ENCODE results near the gene KDM3A. TPM values are rescaled to one million over a fixed set of nuclear protein-coding genes. Genes with fewer than 3 reads are reported as not detected.

Gene KDM3A
- total RNA-seq, 1 experiment from 2014 or later = 34.2 TPM

DNA sequence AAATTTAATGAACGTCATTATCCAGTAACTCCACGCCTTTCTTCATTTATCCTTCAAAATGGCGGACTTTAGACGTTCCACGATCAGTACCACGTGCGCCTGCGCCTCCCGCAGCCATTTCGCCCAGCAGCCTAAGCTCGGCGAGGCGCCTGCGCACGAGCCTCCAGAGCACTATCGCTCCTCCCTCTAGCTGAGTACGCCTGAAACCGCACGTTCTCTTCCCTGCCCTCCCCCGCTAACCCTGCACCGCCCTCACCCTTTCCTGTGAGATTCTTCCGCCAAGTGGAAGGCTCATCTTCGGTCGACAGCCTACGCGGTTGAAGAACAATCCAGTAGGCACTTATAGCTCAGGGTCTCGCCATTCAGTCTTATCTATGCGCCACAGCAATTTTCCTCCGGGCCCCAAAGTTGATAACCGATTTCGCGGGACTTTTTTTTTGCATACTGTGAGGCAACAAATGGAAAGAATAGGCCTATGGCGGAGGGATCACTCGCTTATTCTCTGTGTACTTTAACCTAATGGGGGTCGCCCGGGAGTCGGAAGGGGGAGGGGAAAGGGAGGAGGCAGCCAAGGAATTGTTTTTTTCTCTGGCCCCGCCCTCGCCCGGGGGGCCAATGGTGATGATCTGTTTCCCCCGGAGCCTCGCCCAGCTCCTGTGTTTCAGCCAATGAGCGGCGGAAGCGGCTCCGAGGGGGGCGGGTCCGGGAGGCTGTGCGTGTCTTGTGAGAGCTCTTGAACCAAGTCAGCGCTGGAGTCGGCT lies at the start of gene KDM3A (continued):
- TF ChIP-seq, protein P1, sequence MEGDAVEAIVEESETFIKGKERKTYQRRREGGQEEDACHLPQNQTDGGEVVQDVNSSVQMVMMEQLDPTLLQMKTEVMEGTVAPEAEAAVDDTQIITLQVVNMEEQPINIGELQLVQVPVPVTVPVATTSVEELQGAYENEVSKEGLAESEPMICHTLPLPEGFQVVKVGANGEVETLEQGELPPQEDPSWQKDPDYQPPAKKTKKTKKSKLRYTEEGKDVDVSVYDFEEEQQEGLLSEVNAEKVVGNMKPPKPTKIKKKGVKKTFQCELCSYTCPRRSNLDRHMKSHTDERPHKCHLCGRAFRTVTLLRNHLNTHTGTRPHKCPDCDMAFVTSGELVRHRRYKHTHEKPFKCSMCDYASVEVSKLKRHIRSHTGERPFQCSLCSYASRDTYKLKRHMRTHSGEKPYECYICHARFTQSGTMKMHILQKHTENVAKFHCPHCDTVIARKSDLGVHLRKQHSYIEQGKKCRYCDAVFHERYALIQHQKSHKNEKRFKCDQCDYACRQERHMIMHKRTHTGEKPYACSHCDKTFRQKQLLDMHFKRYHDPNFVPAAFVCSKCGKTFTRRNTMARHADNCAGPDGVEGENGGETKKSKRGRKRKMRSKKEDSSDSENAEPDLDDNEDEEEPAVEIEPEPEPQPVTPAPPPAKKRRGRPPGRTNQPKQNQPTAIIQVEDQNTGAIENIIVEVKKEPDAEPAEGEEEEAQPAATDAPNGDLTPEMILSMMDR (IDR thresholded peaks at IDR 0.05) = no peak
- TF ChIP-seq, protein P2, sequence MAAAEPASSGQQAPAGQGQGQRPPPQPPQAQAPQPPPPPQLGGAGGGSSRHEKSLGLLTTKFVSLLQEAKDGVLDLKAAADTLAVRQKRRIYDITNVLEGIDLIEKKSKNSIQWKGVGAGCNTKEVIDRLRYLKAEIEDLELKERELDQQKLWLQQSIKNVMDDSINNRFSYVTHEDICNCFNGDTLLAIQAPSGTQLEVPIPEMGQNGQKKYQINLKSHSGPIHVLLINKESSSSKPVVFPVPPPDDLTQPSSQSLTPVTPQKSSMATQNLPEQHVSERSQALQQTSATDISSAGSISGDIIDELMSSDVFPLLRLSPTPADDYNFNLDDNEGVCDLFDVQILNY (CRISPR knock-in tag; IDR thresholded peaks at IDR 0.05) = peak; percentile 95
- peak; percentile 94 for TF ChIP-seq FOXJ3 (CRISPR knock-in tag; IDR thresholded peaks at IDR 0.05; ENCODE audit: borderline replicate concordance)
- TF ChIP-seq FOXP1 (CRISPR knock-in tag; IDR thresholded peaks at IDR 0.05; ENCODE audit: borderline replicate concordance) = peak; percentile 99
- peak; percentile 95 for TF ChIP-seq RELA (CRISPR knock-in tag; IDR thresholded peaks at IDR 0.05; ENCODE audit: borderline replicate concordance)
- TF ChIP-seq, protein P3, sequence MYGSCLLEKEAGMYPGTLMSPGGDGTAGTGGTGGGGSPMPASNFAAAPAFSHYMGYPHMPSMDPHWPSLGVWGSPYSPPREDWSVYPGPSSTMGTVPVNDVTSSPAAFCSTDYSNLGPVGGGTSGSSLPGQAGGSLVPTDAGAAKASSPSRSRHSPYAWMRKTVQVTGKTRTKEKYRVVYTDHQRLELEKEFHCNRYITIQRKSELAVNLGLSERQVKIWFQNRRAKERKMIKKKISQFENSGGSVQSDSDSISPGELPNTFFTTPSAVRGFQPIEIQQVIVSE (CRISPR knock-in tag; IDR thresholded peaks at IDR 0.05; ENCODE audit: borderline replicate concordance) = no peak
- peak; percentile 98 for TF ChIP-seq SMAD3 (CRISPR knock-in tag; IDR thresholded peaks at IDR 0.05; ENCODE audit: borderline replicate concordance)
- peak; percentile 96 for TF ChIP-seq ATF1 (CRISPR knock-in tag; IDR thresholded peaks at IDR 0.05)
- peak; percentile 99 for TF ChIP-seq ETV6 (CRISPR knock-in tag; IDR thresholded peaks at IDR 0.05)
- no peak for TF ChIP-seq RORB (CRISPR knock-in tag; IDR thresholded peaks at IDR 0.05)
- TF ChIP-seq, protein P4, sequence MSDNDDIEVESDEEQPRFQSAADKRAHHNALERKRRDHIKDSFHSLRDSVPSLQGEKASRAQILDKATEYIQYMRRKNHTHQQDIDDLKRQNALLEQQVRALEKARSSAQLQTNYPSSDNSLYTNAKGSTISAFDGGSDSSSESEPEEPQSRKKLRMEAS (CRISPR knock-in tag; IDR thresholded peaks at IDR 0.05) = peak; percentile 100
- TF ChIP-seq PRRX2 (CRISPR knock-in tag; IDR thresholded peaks at IDR 0.05) = no peak
- TF ChIP-seq, protein P5, sequence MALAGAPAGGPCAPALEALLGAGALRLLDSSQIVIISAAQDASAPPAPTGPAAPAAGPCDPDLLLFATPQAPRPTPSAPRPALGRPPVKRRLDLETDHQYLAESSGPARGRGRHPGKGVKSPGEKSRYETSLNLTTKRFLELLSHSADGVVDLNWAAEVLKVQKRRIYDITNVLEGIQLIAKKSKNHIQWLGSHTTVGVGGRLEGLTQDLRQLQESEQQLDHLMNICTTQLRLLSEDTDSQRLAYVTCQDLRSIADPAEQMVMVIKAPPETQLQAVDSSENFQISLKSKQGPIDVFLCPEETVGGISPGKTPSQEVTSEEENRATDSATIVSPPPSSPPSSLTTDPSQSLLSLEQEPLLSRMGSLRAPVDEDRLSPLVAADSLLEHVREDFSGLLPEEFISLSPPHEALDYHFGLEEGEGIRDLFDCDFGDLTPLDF (CRISPR knock-in tag; IDR thresholded peaks at IDR 0.05) = peak; percentile 98
- TF ChIP-seq, protein P6, sequence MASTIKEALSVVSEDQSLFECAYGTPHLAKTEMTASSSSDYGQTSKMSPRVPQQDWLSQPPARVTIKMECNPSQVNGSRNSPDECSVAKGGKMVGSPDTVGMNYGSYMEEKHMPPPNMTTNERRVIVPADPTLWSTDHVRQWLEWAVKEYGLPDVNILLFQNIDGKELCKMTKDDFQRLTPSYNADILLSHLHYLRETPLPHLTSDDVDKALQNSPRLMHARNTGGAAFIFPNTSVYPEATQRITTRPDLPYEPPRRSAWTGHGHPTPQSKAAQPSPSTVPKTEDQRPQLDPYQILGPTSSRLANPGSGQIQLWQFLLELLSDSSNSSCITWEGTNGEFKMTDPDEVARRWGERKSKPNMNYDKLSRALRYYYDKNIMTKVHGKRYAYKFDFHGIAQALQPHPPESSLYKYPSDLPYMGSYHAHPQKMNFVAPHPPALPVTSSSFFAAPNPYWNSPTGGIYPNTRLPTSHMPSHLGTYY (CRISPR knock-in tag; IDR thresholded peaks at IDR 0.05) = no peak
- peak; percentile 92 for TF ChIP-seq ZNF219 (CRISPR knock-in tag; IDR thresholded peaks at IDR 0.05; ENCODE audit: borderline replicate concordance)

DNA sequence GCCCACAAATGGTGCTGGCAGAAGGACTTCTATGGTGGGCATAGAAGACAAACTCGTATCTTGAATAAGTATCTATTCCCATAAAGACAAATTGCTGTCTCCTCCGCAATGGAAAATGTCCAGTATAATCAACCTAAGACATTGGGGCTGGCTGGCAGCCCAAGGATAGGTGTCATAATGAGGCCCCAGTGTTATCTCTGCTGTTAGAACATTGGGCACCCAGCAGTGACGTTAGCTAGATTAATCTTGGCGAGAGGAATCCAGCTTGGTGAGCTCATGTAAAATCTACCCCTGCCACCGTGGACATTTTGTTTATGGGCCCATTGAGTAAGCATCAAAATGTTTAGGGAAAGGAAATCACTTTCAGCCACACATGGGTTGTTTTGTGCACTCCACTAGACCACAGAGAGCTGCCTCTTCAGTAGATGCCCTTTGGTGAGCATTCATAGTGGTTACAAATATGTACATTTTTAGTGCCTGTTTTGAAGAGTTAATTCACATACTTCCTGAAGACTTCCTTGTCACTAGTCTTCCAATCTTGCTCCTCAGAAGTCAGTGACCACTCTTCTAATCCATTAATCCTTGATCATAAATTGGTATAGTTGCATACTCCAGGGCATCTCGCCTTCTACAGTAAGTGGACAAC lies 48.2 kb upstream of the KDM3A start:
- Mint-ChIP-seq H3K36me3 (no peaks in the 10 kb centered on the region), H3K9me3 (peaks cover 10% of the 10 kb centered on the region), H3K27ac (no peak overlapping the region), H3K27me3 (ENCODE audit: low read depth) (no peaks in the 10 kb centered on the region), H3K4me1 (no peaks in the 10 kb centered on the region), H3K4me3 (no peak overlapping the region)
- TF ChIP-seq TP53 (CRISPR knock-in tag; IDR thresholded peaks at IDR 0.05) (no peak), FOXP1 (CRISPR knock-in tag; IDR thresholded peaks at IDR 0.05; ENCODE audit: borderline replicate concordance) (no peak), NR2C2 (CRISPR knock-in tag; IDR thresholded peaks at IDR 0.05) (no peak)
- TF ChIP-seq, protein P7, sequence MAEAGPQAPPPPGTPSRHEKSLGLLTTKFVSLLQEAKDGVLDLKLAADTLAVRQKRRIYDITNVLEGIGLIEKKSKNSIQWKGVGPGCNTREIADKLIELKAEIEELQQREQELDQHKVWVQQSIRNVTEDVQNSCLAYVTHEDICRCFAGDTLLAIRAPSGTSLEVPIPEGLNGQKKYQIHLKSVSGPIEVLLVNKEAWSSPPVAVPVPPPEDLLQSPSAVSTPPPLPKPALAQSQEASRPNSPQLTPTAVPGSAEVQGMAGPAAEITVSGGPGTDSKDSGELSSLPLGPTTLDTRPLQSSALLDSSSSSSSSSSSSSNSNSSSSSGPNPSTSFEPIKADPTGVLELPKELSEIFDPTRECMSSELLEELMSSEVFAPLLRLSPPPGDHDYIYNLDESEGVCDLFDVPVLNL (CRISPR knock-in tag; IDR thresholded peaks at IDR 0.05; ENCODE audit: borderline replicate concordance, low read depth) = no peak
- ATAC-seq (no peak), DNase-seq (ENCODE audit: low spot score) (no peak)
- ChIA-PET CTCF (interaction anchor here (1.0 kb wide), 1 partner anchor 20 kb away, joined by 3 read pairs; no protein-coding TSS in a partner anchor), POLR2A (no interaction called here)

Data from WTC11 (cell line).